ENCODE measurements around the gene KNOP1. TPM values are rescaled to one million over a fixed set of nuclear protein-coding genes. Genes with fewer than 3 reads are reported as not detected.

Gene KNOP1
- total RNA-seq, 1 donor from 2014 or later, result 2.4 TPM

- TF ChIP-seq CTCF (IDR thresholded peaks at IDR 0.05), result no peak
- H3K27ac ChIP-seq, result no peak overlapping the region
- H3K27me3 ChIP-seq, result no peaks in the 10 kb centered on the region
- peak in 1 of 2 donors; percentile 53 for DNase-seq (ENCODE audit: low spot score in 2 of 2)
- no peak overlapping the region for H3K4me3 ChIP-seq
- no peaks in the 10 kb centered on the region for H3K36me3 ChIP-seq
- intact Hi-C loops (cut with DNase I), result no loop called here
- H3K9me3 ChIP-seq, result no peaks in the 10 kb centered on the region
- no peaks in the 10 kb centered on the region for H3K4me1 ChIP-seq
These were observed 28.5 kb upstream of the KNOP1 start for GRCh38 chr16:19746561-19746960.

- DNase-seq (ENCODE audit: low spot score in 2 of 2), result peak in 1 of 2 donors; percentile 44
- Histone ChIP-seq H3K27me3 (no peaks in the 10 kb centered on the region), H3K9me3 (no peaks in the 10 kb centered on the region), H3K27ac (no peak overlapping the region), H3K4me1 (no peaks in the 10 kb centered on the region), H3K4me3 (no peak overlapping the region), H3K36me3 (no peaks in the 10 kb centered on the region)
- no peak for TF ChIP-seq CTCF (IDR thresholded peaks at IDR 0.05)
- intact Hi-C loops (cut with DNase I), result no loop called here
These were observed 27.4 kb upstream of the KNOP1 start for GRCh38 chr16:19745286-19746010.

- no peaks in the 10 kb centered on the region for H3K27me3 ChIP-seq
- no peak overlapping the region for H3K27ac ChIP-seq
- intact Hi-C loops (cut with DNase I), result no loop called here
- no peak for DNase-seq (ENCODE audit: low spot score in 2 of 2)
- H3K9me3 ChIP-seq, result no peaks in the 10 kb centered on the region
- H3K36me3 ChIP-seq, result no peaks in the 10 kb centered on the region
- no peak overlapping the region for H3K4me3 ChIP-seq
- no peaks in the 10 kb centered on the region for H3K4me1 ChIP-seq
- no peak for TF ChIP-seq CTCF (IDR thresholded peaks at IDR 0.05)
These were observed 26.6 kb upstream of the KNOP1 start for GRCh38 chr16:19744670-19745069.

- Histone ChIP-seq H3K4me3 (no peak overlapping the region), H3K27me3 (no peaks in the 10 kb centered on the region), H3K36me3 (no peaks in the 10 kb centered on the region), H3K27ac (no peak overlapping the region), H3K4me1 (no peaks in the 10 kb centered on the region), H3K9me3 (no peaks in the 10 kb centered on the region)
- intact Hi-C loops (cut with DNase I), result no loop called here
- no peak for DNase-seq (ENCODE audit: low spot score in 2 of 2)
- TF ChIP-seq CTCF (IDR thresholded peaks at IDR 0.05), result no peak
These were observed 25.8 kb upstream of the KNOP1 start for GRCh38 chr16:19743816-19744159.

GRCh38 chr16:19741354-19741753 is 23.3 kb upstream of the KNOP1 start:
- intact Hi-C loops (cut with DNase I), result no loop called here
- Histone ChIP-seq H3K4me1 (no peaks in the 10 kb centered on the region), H3K4me3 (no peak overlapping the region), H3K27me3 (no peaks in the 10 kb centered on the region), H3K27ac (no peak overlapping the region), H3K9me3 (no peaks in the 10 kb centered on the region), H3K36me3 (no peaks in the 10 kb centered on the region)
- DNase-seq (ENCODE audit: low spot score in 2 of 2), result no peak
- TF ChIP-seq CTCF (IDR thresholded peaks at IDR 0.05), result no peak
